DND-41 (cell line): ENCODE results near the gene NR6A1.

Experiments used
- ATAC-seq: fragments of 200-7000 bp; cut with Tn5 transposase; 3 replicates; pipeline ENCODE4 v1.9.1; 2021; ENCODE audit warnings: low read depth; ENCODE audit not compliant: insufficient read depth
- DNase-seq: peaks from one replicate; pipeline ENCODE4 v3.0.0-alpha.2; 2020
- H2AFZ ChIP-seq: 2 replicates; pipeline ENCODE4 v1.6.0; 2012; ENCODE audit warnings: low read depth, low read length
- H3K27ac ChIP-seq: 2 replicates; pipeline ENCODE4 v1.5.1; 2012; ENCODE audit warnings: low read length, inconsistent platforms
- H3K27me3 ChIP-seq: fragments of 200-600 bp; sonication (generic); 2 replicates; pipeline ENCODE4 v1.6.0; 2012; ENCODE audit warnings: low read length, mild to moderate bottlenecking, inconsistent platforms; ENCODE audit not compliant: insufficient read depth, poor library complexity
- H3K36me3 ChIP-seq: 2 replicates; pipeline ENCODE4 v1.5.1; 2012; ENCODE audit warnings: low read length, inconsistent platforms; ENCODE audit not compliant: insufficient read depth
- H3K4me1 ChIP-seq: 2 replicates; pipeline ENCODE4 v1.5.1; 2012; ENCODE audit warnings: mild to moderate bottlenecking, low read length; ENCODE audit not compliant: insufficient read depth
- H3K4me2 ChIP-seq: 2 replicates; pipeline ENCODE4 v1.6.0; 2012; ENCODE audit warnings: mild to moderate bottlenecking, moderate library complexity, low read length, inconsistent platforms; ENCODE audit not compliant: insufficient read depth
- H3K4me3 ChIP-seq, 2 experiments: fragments of 200-600 bp in 1 of 2; shearing (Covaris generic) in 1 of 2; 2 replicates each; pipeline ENCODE4 v1.5.1; 2012 to 2016; ENCODE audit warnings: inconsistent platforms in 2 of 2, low read length in 2 of 2, mild to moderate bottlenecking in 2 of 2, low read depth in 1 of 2, moderate library complexity in 1 of 2
- H3K79me2 ChIP-seq: 2 replicates; pipeline ENCODE4 v1.6.0; 2012; ENCODE audit warnings: low read length, inconsistent platforms; ENCODE audit not compliant: insufficient read depth
- H3K9ac ChIP-seq: 2 replicates; pipeline ENCODE4 v1.6.0; 2012; ENCODE audit warnings: low read depth, mild to moderate bottlenecking, inconsistent platforms, low read length, moderate library complexity
- H3K9me3 ChIP-seq: 2 replicates; pipeline ENCODE4 v1.5.1; 2012; ENCODE audit warnings: low read length, moderate library complexity, mild to moderate bottlenecking, inconsistent platforms; ENCODE audit not compliant: insufficient read depth, severe bottlenecking
- H4K20me1 ChIP-seq: 2 replicates; pipeline ENCODE4 v1.6.0; 2012; ENCODE audit warnings: low read length; ENCODE audit not compliant: insufficient read depth
- EZH2 ChIP-seq: IDR thresholded peaks from 3 replicates; pipeline ENCODE4 v1.6.1; 2012; ENCODE audit warnings: borderline replicate concordance, low read depth, mild to moderate bottlenecking, moderate library complexity, low read length, inconsistent platforms; ENCODE audit not compliant: severe bottlenecking
- TF ChIP-seq, protein P1 (sequence below): IDR thresholded peaks from 2 replicates; pipeline ENCODE4 v1.5.1; 2012; ENCODE audit warnings: borderline replicate concordance, low read length, moderate library complexity, mild to moderate bottlenecking; ENCODE audit not compliant: poor library complexity, severe bottlenecking; ENCODE audit errors: extremely low read depth

NR6A1 gene

DNA sequence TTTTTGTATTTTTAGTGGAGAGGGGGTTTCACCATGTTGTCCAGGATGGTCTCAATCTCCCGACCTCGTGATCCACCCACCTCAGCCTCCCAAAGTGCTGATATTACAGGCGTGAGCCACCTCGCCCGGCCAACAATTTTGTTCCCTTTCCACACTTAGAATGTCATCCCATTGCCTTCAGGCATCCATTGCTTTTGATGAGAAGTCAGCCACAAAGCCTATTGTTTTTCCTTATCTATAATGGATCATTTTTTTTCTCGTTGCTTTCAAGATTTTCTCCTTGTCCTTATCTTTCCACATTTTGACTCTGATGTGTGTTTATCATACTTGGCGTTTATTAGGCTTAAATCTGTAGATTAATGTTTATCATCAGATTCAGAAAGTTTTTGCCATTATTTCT, 64.4 kb downstream of the NR6A1 start:
- H3K9ac ChIP-seq: no peak overlapping the region
- no peak for TF ChIP-seq EZH2
- TF ChIP-seq, protein P1, sequence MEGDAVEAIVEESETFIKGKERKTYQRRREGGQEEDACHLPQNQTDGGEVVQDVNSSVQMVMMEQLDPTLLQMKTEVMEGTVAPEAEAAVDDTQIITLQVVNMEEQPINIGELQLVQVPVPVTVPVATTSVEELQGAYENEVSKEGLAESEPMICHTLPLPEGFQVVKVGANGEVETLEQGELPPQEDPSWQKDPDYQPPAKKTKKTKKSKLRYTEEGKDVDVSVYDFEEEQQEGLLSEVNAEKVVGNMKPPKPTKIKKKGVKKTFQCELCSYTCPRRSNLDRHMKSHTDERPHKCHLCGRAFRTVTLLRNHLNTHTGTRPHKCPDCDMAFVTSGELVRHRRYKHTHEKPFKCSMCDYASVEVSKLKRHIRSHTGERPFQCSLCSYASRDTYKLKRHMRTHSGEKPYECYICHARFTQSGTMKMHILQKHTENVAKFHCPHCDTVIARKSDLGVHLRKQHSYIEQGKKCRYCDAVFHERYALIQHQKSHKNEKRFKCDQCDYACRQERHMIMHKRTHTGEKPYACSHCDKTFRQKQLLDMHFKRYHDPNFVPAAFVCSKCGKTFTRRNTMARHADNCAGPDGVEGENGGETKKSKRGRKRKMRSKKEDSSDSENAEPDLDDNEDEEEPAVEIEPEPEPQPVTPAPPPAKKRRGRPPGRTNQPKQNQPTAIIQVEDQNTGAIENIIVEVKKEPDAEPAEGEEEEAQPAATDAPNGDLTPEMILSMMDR: no peak
- ATAC-seq: no peak

DNA sequence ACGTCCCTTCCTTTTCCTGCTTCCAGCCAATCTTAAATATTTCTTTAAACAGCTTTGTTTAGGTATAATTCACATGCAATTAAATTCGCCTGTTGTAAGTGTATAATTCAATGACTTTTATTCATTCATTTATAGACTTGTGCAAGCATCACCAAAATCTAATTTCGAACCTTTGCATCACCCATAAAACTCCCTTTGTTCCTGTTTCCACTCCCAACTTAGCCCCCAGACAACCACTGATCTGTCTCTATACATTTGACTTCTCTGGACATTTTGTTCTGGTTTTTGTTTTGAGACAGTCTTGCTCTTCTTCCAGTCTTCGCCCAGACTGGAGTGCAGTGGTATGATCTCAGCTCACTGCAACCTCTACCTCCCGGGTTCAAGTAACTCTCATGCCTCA, 71.5 kb downstream of the NR6A1 start:
- Histone ChIP-seq H4K20me1 (0 out of 2 replicates have a peak, but pooled peaks cover 3% of the 10 kb centered on the region), H3K27ac (no peak overlapping the region), H3K27me3 (no peaks in the 10 kb centered on the region), H3K4me2 (no peak overlapping the region), H3K4me3 (no peak overlapping the region), H3K36me3 (peaks cover 11% of the 10 kb centered on the region), H3K4me1 (no peaks in the 10 kb centered on the region), H3K79me2 (peaks cover 8% of the 10 kb centered on the region), H3K9ac (no peak overlapping the region), H3K9me3 (no peaks in the 10 kb centered on the region), H2AFZ (no peak overlapping the region)
- DNase-seq: no peak
- no peak for TF ChIP-seq EZH2
- TF ChIP-seq, protein P1: no peak
- ATAC-seq: no peak

More for the DNA sequence above, 64.4 kb downstream of the NR6A1 start:
- no peaks in the 10 kb centered on the region for H3K9me3 ChIP-seq
- H3K4me2 ChIP-seq: no peak overlapping the region
- H3K4me3 ChIP-seq: no peak overlapping the region
- peaks cover 4% of the 10 kb centered on the region for H3K36me3 ChIP-seq
- peaks cover 4% of the 10 kb centered on the region; the same call in 1 of the 2 replicates for H4K20me1 ChIP-seq
- H3K79me2 ChIP-seq: no peaks in the 10 kb centered on the region
- H3K27me3 ChIP-seq: no peaks in the 10 kb centered on the region
- DNase-seq: no peak
- H2AFZ ChIP-seq: no peak overlapping the region
- 0 out of 2 replicates have a peak, but pooled peaks cover 2% of the 10 kb centered on the region for H3K4me1 ChIP-seq
- no peak overlapping the region for H3K27ac ChIP-seq

DNA sequence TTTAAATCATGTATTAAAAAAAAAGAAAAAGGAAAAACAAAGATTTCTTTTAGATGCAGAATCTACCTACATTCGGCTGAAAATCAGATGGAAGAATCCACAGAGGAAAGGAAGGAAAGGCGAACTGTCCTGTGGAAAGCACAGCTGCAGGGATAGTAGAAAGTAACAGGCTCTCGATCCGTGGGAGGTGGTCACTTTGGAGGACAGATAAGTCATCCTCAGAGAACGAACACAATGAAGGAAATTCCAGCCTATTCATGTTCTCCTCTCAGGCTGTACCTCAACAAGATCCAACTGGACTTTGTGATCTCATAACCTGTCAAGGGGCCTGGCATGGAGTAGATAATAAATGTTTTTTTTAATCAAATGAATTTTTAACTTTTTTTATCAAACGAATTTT, 72.8 kb downstream of the NR6A1 start:
- Histone ChIP-seq H3K4me2 (no peak overlapping the region), H3K27me3 (no peaks in the 10 kb centered on the region), H2AFZ (no peak overlapping the region), H4K20me1 (peaks cover 6% of the 10 kb centered on the region; the same call in 1 of the 2 replicates), H3K36me3 (peaks cover 11% of the 10 kb centered on the region), H3K27ac (no peak overlapping the region), H3K9ac (no peak overlapping the region), H3K9me3 (no peaks in the 10 kb centered on the region), H3K79me2 (peaks cover 13% of the 10 kb centered on the region), H3K4me3 (no peak overlapping the region), H3K4me1 (no peaks in the 10 kb centered on the region; the same call in 1 of the 2 replicates)
- ATAC-seq (no peak), DNase-seq (no peak)
- TF ChIP-seq EZH2: no peak
- TF ChIP-seq, protein P1: no peak
